Thoracic aorta (tissue), 2 donors: ENCODE results near the gene RHOBTB3. TPM values are rescaled to one million over a fixed set of nuclear protein-coding genes. Genes with fewer than 3 reads are reported as not detected.
A peak's percentile ranks its signal among the peaks of the same experiment; 100 is the strongest.

Experiments used
- ATAC-seq: fragments of 150-250 bp; one replicate; pipeline ENCODE4 v1.8.0; 2017; ENCODE audit warnings: low read depth; ENCODE audit not compliant: insufficient number of reproducible peaks, low FRiP score
- DNase-seq: peaks from one replicate; pipeline ENCODE4 v3.0.0-alpha.2; 2020; ENCODE audit warnings: low spot score
- H3K27ac ChIP-seq, 2 donors: fragments of 200-600 bp; sonication (generic); 1 replicate in 1 of 2; 2 replicates in 1 of 2; pipeline ENCODE4 v1.5.1; 2016; ENCODE audit warnings: mild to moderate bottlenecking in 2 of 2, moderate library complexity in 2 of 2
- H3K27me3 ChIP-seq: fragments of 200-600 bp; sonication (generic); replicated peaks from 2 replicates; pipeline ENCODE4 v1.6.0; 2016; ENCODE audit warnings: mild to moderate bottlenecking; ENCODE audit not compliant: insufficient read depth
- H3K36me3 ChIP-seq: fragments of 200-600 bp; sonication (generic); one replicate; pipeline ENCODE4 v1.5.1; 2016
- H3K4me1 ChIP-seq, 2 donors: fragments of 200-600 bp; sonication (generic); 1 replicate in 1 of 2; 2 replicates in 1 of 2; pipeline versions ENCODE4 v1.5.1 to v1.6.0; 2016; ENCODE audit warnings: low read depth in 2 of 2, mild to moderate bottlenecking in 1 of 2; ENCODE audit not compliant: control insufficient read depth in 1 of 2
- H3K4me3 ChIP-seq: fragments of 200-600 bp; sonication (generic); 2 replicates; pipeline ENCODE4 v1.5.1; 2016; ENCODE audit warnings: mild to moderate bottlenecking
- H3K9me3 ChIP-seq: fragments of 200-600 bp; sonication (generic); 2 replicates; pipeline ENCODE4 v1.5.1; 2016
- total RNA-seq, 2 donors: library from RNA; depleted of rRNA; stranded (reverse); fragments of >200 nt; gene quantifications; one replicate each; pipeline versions ENCODE4 v1.1.0 to v1.2.3, GENCODE V29; 2016
- TF ChIP-seq, protein P1 (sequence below): fragments of 200-600 bp; sonication (generic); IDR thresholded peaks from one replicate; pipeline ENCODE4 v1.5.1; 2019; ENCODE audit warnings: antibody characterized with exemption

The RHOBTB3 gene
- total RNA-seq, 2 donors from 2014 or later, result 34.1 to 71.2 TPM

DNA sequence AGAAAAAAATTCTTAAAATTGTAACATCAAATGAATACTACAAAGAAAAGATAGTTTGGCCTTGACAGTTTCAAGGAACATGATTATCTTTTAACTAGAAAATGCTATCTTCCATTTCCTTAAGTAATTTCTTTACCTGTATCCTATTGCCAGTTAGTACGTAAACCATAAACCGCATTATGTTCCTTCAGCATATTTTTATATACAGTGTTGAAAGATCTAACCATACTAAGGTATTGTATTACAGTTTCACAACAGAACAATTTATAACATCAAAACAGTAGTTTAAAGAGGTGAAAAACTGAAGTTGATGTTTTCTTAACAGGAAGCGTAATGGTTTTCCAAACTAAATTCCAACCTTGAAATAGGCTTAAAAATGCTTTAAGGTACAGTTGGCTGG is 46.3 kb downstream of the RHOBTB3 start:
- Histone ChIP-seq H3K27me3 (no peaks in the 10 kb centered on the region), H3K36me3 (no peaks in the 10 kb centered on the region), H3K27ac (no peak overlapping the region), H3K4me1 (peaks cover 6 to 25% of the 10 kb centered on the region in 2 donors), H3K9me3 (no peaks in the 10 kb centered on the region), H3K4me3 (no peak overlapping the region)
- no peak for ATAC-seq
- TF ChIP-seq, protein P1, sequence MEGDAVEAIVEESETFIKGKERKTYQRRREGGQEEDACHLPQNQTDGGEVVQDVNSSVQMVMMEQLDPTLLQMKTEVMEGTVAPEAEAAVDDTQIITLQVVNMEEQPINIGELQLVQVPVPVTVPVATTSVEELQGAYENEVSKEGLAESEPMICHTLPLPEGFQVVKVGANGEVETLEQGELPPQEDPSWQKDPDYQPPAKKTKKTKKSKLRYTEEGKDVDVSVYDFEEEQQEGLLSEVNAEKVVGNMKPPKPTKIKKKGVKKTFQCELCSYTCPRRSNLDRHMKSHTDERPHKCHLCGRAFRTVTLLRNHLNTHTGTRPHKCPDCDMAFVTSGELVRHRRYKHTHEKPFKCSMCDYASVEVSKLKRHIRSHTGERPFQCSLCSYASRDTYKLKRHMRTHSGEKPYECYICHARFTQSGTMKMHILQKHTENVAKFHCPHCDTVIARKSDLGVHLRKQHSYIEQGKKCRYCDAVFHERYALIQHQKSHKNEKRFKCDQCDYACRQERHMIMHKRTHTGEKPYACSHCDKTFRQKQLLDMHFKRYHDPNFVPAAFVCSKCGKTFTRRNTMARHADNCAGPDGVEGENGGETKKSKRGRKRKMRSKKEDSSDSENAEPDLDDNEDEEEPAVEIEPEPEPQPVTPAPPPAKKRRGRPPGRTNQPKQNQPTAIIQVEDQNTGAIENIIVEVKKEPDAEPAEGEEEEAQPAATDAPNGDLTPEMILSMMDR, result no peak
- DNase-seq, result no peak

DNA sequence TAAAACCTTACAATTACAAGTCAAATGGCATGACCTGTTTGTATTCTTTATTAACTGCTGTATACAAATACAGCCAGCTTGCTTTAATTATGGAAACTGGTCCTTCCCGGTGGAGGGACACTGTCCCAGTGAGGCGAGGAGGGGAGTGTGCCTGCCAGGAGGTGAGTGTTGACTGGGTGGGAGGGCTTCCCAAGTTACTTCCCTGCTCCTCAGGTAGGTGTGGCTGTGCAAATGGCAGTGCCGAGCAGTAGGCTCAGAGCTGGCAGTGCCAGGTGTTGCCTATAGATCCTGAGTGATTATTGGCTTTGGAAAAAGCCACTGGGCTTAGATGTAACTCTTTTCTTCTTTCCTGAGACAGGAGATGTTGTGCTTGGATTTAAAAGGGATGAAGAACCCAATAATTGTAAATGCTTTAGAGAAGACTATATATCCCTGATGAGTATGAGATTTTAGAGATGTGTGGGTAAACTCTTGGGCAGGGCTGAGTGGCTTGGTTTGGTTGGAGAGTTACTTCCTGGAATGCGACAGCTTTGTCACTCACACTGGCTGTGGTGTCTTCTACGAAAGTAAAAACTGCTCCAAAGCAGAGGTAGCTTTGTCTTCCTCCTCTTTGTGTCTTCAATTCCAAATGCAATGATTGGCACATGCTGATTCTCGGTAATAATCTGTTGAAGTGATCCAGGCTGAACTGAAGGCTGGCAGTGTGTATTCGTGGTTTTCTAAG is 47.7 kb downstream of the RHOBTB3 start:
- TF ChIP-seq, protein P1, result no peak
- H3K27me3 ChIP-seq, result no peaks in the 10 kb centered on the region
- H3K4me3 ChIP-seq, result no peak overlapping the region
- H3K4me1 ChIP-seq, result peaks cover 6 to 25% of the 10 kb centered on the region in 2 donors
- no peaks in the 10 kb centered on the region for H3K9me3 ChIP-seq
- no peak for ATAC-seq
- DNase-seq, result no peak
- no peaks in the 10 kb centered on the region for H3K36me3 ChIP-seq
- peak overlapping the region; percentile 49 to 55 for H3K27ac ChIP-seq

DNA sequence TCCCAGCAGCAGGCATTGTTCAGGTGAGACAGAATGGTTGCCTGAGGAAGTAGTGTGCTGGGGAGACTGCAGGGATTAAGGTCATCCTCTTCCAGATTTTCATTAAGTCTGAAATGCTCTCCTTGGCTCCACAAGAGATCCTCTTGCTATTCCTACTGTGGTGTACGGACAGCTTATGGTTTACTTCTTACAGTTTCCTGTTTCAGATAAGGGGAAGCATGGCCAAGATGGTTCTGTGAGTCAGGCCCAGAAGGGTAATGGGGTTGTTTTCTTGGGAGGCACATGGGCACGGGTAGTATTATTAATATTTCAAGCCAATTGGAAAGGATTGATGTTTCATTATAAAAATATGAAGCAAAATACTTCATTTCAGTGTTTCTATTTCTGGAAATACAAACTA is 48.5 kb downstream of the RHOBTB3 start:
- Histone ChIP-seq H3K36me3 (no peaks in the 10 kb centered on the region), H3K9me3 (no peaks in the 10 kb centered on the region), H3K27me3 (no peaks in the 10 kb centered on the region), H3K4me1 (peaks cover 6 to 25% of the 10 kb centered on the region in 2 donors), H3K27ac (peak overlapping the region; percentile 49 to 55), H3K4me3 (no peak overlapping the region)
- TF ChIP-seq, protein P1, result no peak
- DNase-seq (no peak), ATAC-seq (no peak)

- peak; percentile 24 for ATAC-seq
- TF ChIP-seq, protein P1, result no peak
- no peaks in the 10 kb centered on the region for H3K9me3 ChIP-seq
- no peak overlapping the region for H3K4me3 ChIP-seq
- H3K27me3 ChIP-seq, result no peaks in the 10 kb centered on the region
- H3K36me3 ChIP-seq, result no peaks in the 10 kb centered on the region
- peaks cover 6 to 25% of the 10 kb centered on the region in 2 donors for H3K4me1 ChIP-seq
- DNase-seq, result no peak
- H3K27ac ChIP-seq, result peak overlapping the region in 1 of 2 donors; percentile 16
These were observed 49.5 kb downstream of the RHOBTB3 start for GRCh38 chr5:95780597-95780996.

- no peaks in the 10 kb centered on the region for H3K9me3 ChIP-seq
- peak overlapping the region; percentile 25 for H3K4me3 ChIP-seq
- DNase-seq (peak; percentile 49), ATAC-seq (peak; percentile 61)
- peak overlapping the region; percentile 15 to 16 for H3K27ac ChIP-seq
- H3K27me3 ChIP-seq, result no peaks in the 10 kb centered on the region
- H3K4me1 ChIP-seq, result peaks cover 6 to 25% of the 10 kb centered on the region in 2 donors
- no peaks in the 10 kb centered on the region for H3K36me3 ChIP-seq
- TF ChIP-seq, protein P1, result peak; percentile 87
These were observed 50.0 kb downstream of the RHOBTB3 start for GRCh38 chr5:95781101-95781583.
